GM23338 (cell line): ENCODE results near the gene SHFL.

Experiments used
- CREB1 ChIP-seq: fragments of 250-450 bp; sonication (Bioruptor Pico); IDR thresholded peaks from 2 replicates; pipeline ENCODE4 v1.5.0; 2020; ENCODE audit warnings: low read depth, mild to moderate bottlenecking, moderate library complexity
- CTCF ChIP-seq, 2 experiments: fragments of 200-600 bp in 1 of 2; sonication (generic) in 1 of 2; conservative IDR thresholded peaks; 2 replicates each; pipeline versions ENCODE4 v1.5.1 to v1.6.1; 2016 to 2017; ENCODE audit warnings: antibody characterized with exemption in 2 of 2, low read depth in 2 of 2, mild to moderate bottlenecking in 2 of 2, moderate library complexity in 1 of 2
- EZH2 ChIP-seq: fragments of 200-600 bp; sonication (generic); IDR thresholded peaks from one replicate; pipeline ENCODE4 v1.8.0; 2017; ENCODE audit warnings: antibody characterized with exemption, mild to moderate bottlenecking, low read depth; ENCODE audit not compliant: unreplicated experiment
- EZH2phosphoT487 ChIP-seq: fragments of 200-600 bp; sonication (generic); IDR thresholded peaks from one replicate; pipeline ENCODE4 v1.8.1; 2018; ENCODE audit warnings: antibody characterized with exemption; ENCODE audit not compliant: unreplicated experiment
- JUNB ChIP-seq: IDR thresholded peaks from one replicate; pipeline ENCODE4 v1.6.1; 2016; ENCODE audit warnings: antibody characterized with exemption; ENCODE audit not compliant: unreplicated experiment
- NANOG ChIP-seq: IDR thresholded peaks from 2 replicates; pipeline ENCODE4 v1.6.1; 2016; ENCODE audit warnings: antibody characterized with exemption, borderline replicate concordance
- POLR2AphosphoS5 ChIP-seq: IDR thresholded peaks from 2 replicates; pipeline ENCODE4 v1.6.1; 2016; ENCODE audit warnings: antibody characterized with exemption, low read depth
- STAT1 ChIP-seq: IDR thresholded peaks from one replicate; pipeline ENCODE4 v1.6.1; 2016; ENCODE audit warnings: antibody characterized with exemption; ENCODE audit not compliant: unreplicated experiment
- ZNF114 ChIP-seq: fragments of 250-450 bp; sonication (Bioruptor Pico); IDR thresholded peaks from 2 replicates; pipeline ENCODE4 v1.5.0; 2020; ENCODE audit warnings: mild to moderate bottlenecking, moderate library complexity
- ZNF331 ChIP-seq: fragments of 250-450 bp; sonication (Bioruptor Pico); IDR thresholded peaks from 2 replicates; pipeline ENCODE4 v1.5.0; 2020; ENCODE audit warnings: low read depth, mild to moderate bottlenecking, moderate library complexity
- TF ChIP-seq, protein P1 (sequence below): IDR thresholded peaks from one replicate; pipeline ENCODE4 v1.6.1; 2018; ENCODE audit warnings: antibody characterized with exemption; ENCODE audit not compliant: unreplicated experiment
- TF ChIP-seq, protein P2 (sequence below): IDR thresholded peaks from 2 replicates; pipeline ENCODE4 v1.6.1; 2016; ENCODE audit warnings: antibody characterized with exemption
- TF ChIP-seq, protein P3 (sequence below): fragments of 250-450 bp; sonication (Bioruptor Pico); IDR thresholded peaks from 2 replicates; pipeline ENCODE4 v1.5.0; 2020; ENCODE audit warnings: mild to moderate bottlenecking, moderate library complexity

DNA sequence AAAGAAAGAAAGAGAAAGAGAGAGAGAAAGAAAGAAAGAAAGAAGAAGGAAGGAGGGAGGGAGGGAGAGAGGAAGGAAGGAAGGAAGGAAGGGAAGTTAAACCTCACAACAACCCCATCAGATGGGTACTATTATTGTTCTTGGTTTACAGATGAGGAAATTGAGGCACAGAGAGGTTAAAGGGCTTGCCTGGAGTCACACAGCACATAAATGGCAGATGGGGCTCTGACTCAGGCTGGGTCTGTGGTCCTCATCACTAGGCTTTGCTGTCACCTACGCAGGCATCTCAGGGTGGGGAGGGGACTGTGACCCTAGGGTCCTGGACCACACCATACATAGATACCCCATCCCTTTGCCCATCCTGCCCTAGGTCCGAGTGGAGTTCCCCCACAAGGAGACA is 36.5 kb upstream of the SHFL start:
- no peak for TF ChIP-seq CTCF (conservative IDR thresholded peaks at IDR 0.05; ENCODE audit: low read depth in 2 of 2)
- TF ChIP-seq, protein P1, sequence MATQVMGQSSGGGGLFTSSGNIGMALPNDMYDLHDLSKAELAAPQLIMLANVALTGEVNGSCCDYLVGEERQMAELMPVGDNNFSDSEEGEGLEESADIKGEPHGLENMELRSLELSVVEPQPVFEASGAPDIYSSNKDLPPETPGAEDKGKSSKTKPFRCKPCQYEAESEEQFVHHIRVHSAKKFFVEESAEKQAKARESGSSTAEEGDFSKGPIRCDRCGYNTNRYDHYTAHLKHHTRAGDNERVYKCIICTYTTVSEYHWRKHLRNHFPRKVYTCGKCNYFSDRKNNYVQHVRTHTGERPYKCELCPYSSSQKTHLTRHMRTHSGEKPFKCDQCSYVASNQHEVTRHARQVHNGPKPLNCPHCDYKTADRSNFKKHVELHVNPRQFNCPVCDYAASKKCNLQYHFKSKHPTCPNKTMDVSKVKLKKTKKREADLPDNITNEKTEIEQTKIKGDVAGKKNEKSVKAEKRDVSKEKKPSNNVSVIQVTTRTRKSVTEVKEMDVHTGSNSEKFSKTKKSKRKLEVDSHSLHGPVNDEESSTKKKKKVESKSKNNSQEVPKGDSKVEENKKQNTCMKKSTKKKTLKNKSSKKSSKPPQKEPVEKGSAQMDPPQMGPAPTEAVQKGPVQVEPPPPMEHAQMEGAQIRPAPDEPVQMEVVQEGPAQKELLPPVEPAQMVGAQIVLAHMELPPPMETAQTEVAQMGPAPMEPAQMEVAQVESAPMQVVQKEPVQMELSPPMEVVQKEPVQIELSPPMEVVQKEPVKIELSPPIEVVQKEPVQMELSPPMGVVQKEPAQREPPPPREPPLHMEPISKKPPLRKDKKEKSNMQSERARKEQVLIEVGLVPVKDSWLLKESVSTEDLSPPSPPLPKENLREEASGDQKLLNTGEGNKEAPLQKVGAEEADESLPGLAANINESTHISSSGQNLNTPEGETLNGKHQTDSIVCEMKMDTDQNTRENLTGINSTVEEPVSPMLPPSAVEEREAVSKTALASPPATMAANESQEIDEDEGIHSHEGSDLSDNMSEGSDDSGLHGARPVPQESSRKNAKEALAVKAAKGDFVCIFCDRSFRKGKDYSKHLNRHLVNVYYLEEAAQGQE, result no peak
- TF ChIP-seq JUNB, result no peak
- TF ChIP-seq EZH2phosphoT487, result no peak
- no peak for TF ChIP-seq EZH2
- TF ChIP-seq ZNF331 (CRISPR knock-in tag), result no peak
- no peak for TF ChIP-seq POLR2AphosphoS5
- no peak for TF ChIP-seq CREB1 (CRISPR knock-in tag)
- TF ChIP-seq NANOG, result no peak
- TF ChIP-seq STAT1, result no peak
- no peak for TF ChIP-seq ZNF114 (CRISPR knock-in tag)
- TF ChIP-seq, protein P2, sequence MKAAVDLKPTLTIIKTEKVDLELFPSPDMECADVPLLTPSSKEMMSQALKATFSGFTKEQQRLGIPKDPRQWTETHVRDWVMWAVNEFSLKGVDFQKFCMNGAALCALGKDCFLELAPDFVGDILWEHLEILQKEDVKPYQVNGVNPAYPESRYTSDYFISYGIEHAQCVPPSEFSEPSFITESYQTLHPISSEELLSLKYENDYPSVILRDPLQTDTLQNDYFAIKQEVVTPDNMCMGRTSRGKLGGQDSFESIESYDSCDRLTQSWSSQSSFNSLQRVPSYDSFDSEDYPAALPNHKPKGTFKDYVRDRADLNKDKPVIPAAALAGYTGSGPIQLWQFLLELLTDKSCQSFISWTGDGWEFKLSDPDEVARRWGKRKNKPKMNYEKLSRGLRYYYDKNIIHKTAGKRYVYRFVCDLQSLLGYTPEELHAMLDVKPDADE, result no peak
- TF ChIP-seq, protein P3, sequence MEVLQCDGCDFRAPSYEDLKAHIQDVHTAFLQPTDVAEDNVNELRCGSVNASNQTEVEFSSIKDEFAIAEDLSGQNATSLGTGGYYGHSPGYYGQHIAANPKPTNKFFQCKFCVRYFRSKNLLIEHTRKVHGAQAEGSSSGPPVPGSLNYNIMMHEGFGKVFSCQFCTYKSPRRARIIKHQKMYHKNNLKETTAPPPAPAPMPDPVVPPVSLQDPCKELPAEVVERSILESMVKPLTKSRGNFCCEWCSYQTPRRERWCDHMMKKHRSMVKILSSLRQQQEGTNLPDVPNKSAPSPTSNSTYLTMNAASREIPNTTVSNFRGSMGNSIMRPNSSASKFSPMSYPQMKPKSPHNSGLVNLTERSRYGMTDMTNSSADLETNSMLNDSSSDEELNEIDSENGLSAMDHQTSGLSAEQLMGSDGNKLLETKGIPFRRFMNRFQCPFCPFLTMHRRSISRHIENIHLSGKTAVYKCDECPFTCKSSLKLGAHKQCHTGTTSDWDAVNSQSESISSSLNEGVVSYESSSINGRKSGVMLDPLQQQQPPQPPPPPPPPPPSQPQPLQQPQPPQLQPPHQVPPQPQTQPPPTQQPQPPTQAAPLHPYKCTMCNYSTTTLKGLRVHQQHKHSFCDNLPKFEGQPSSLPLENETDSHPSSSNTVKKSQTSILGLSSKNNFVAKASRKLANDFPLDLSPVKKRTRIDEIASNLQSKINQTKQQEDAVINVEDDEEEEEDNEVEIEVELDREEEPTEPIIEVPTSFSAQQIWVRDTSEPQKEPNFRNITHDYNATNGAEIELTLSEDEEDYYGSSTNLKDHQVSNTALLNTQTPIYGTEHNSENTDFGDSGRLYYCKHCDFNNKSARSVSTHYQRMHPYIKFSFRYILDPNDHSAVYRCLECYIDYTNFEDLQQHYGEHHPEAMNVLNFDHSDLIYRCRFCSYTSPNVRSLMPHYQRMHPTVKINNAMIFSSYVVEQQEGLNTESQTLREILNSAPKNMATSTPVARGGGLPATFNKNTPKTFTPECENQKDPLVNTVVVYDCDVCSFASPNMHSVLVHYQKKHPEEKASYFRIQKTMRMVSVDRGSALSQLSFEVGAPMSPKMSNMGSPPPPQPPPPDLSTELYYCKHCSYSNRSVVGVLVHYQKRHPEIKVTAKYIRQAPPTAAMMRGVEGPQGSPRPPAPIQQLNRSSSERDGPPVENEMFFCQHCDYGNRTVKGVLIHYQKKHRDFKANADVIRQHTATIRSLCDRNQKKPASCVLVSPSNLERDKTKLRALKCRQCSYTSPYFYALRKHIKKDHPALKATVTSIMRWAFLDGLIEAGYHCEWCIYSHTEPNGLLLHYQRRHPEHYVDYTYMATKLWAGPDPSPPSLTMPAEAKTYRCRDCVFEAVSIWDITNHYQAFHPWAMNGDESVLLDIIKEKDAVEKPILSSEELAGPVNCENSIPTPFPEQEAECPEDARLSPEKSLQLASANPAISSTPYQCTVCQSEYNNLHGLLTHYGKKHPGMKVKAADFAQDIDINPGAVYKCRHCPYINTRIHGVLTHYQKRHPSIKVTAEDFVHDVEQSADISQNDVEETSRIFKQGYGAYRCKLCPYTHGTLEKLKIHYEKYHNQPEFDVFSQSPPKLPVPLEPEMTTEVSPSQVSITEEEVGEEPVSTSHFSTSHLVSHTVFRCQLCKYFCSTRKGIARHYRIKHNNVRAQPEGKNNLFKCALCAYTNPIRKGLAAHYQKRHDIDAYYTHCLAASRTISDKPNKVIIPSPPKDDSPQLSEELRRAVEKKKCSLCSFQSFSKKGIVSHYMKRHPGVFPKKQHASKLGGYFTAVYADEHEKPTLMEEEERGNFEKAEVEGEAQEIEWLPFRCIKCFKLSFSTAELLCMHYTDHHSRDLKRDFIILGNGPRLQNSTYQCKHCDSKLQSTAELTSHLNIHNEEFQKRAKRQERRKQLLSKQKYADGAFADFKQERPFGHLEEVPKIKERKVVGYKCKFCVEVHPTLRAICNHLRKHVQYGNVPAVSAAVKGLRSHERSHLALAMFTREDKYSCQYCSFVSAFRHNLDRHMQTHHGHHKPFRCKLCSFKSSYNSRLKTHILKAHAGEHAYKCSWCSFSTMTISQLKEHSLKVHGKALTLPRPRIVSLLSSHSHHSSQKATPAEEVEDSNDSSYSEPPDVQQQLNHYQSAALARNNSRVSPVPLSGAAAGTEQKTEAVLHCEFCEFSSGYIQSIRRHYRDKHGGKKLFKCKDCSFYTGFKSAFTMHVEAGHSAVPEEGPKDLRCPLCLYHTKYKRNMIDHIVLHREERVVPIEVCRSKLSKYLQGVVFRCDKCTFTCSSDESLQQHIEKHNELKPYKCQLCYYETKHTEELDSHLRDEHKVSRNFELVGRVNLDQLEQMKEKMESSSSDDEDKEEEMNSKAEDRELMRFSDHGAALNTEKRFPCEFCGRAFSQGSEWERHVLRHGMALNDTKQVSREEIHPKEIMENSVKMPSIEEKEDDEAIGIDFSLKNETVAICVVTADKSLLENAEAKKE, result no peak
